Activated naive CD4-positive, alpha-beta T cell treated with anti-CD3 and anti-CD28 coated beads, Interleukin-2, amount 10 ng/mL, durations not matched to agents 7 days and 5 days (primary cell): Measurements from ENCODE around the gene SAMD1.
A peak's percentile ranks its signal among the peaks of the same experiment; 100 is the strongest.

Experiments
- CTCF ChIA-PET: fragments of 350-600 bp; sonication (Branson Sonifier 250); formaldehyde crosslinking; loops from one replicate; lab custom pipeline; 2021; ENCODE audit warnings: antibody characterized with exemption; lab: Charles Lee
- DNase-seq: peaks from one replicate; pipeline ENCODE4 v3.0.0-alpha.2; 2020
- H3K27ac Mint-ChIP-seq: one replicate; pipeline ENCODE4 v1.8.0; 2021; ENCODE audit warnings: mild to moderate bottlenecking, moderate library complexity, mixed read lengths
- H3K27me3 Mint-ChIP-seq: one replicate; pipeline ENCODE4 v1.8.0; 2021; ENCODE audit warnings: mild to moderate bottlenecking, mixed read lengths
- H3K36me3 Mint-ChIP-seq: one replicate; pipeline ENCODE4 v1.8.0; 2021; ENCODE audit warnings: mixed read lengths
- H3K4me1 Mint-ChIP-seq: one replicate; pipeline ENCODE4 v1.8.0; 2021; ENCODE audit warnings: mixed read lengths
- H3K4me3 Mint-ChIP-seq: one replicate; pipeline ENCODE4 v1.8.0; 2021; ENCODE audit warnings: mild to moderate bottlenecking, moderate library complexity, mixed read lengths
- H3K9me3 Mint-ChIP-seq: one replicate; pipeline ENCODE4 v1.8.0; 2021; ENCODE audit warnings: mixed read lengths

SAMD1 gene

DNA sequence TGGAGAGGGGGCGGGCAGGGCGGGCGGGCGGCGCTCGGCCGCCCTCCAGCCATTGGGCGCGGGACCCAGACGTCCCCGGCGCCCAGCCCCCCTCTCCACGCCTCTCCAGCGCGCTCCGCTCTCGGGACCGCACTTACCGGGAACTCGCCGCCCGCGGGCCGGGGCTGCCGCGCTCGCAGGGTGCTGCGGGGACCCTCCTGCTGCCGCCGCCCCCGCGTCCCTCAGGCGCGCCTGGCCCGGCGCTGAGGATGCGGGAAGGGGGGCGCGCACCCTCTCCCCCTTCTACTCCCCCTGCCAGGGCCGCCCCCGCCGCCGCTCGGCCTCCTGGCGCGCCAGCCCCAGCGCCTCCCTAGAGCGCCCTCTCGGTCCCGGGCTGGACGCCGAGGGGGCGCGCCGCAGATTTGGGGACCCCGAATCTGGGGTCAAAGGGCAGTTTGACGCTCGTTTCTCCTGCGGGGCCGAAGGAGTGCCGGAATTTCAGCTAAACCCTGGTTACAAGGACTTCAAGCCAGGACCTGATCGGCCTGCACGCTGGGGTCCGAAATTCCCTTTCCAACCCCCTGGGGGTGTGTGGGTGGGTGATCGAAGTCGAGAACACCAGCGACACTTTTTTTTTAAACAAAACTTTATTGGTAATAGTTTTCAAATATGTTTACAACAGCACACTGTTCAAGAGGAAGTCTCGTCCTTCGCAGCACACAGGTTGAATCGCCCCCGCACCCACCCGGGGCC is 696 bp upstream of the SAMD1 start:
- CTCF ChIA-PET, result interaction anchor here (1.0 to 1.5 kb wide), 3 partner anchors 18 to 209 kb away, joined by 3 to 6 read pairs (median 4); no protein-coding TSS in a partner anchor
- Mint-ChIP-seq H3K27me3 (no peaks in the 10 kb centered on the region), H3K9me3 (peaks cover 13% of the 10 kb centered on the region), H3K4me1 (peaks cover 29% of the 10 kb centered on the region), H3K4me3 (peak overlapping the region; percentile 100), H3K36me3 (peaks cover 38% of the 10 kb centered on the region), H3K27ac (peak overlapping the region; percentile 99)
- DNase-seq, result peak; percentile 86

DNA sequence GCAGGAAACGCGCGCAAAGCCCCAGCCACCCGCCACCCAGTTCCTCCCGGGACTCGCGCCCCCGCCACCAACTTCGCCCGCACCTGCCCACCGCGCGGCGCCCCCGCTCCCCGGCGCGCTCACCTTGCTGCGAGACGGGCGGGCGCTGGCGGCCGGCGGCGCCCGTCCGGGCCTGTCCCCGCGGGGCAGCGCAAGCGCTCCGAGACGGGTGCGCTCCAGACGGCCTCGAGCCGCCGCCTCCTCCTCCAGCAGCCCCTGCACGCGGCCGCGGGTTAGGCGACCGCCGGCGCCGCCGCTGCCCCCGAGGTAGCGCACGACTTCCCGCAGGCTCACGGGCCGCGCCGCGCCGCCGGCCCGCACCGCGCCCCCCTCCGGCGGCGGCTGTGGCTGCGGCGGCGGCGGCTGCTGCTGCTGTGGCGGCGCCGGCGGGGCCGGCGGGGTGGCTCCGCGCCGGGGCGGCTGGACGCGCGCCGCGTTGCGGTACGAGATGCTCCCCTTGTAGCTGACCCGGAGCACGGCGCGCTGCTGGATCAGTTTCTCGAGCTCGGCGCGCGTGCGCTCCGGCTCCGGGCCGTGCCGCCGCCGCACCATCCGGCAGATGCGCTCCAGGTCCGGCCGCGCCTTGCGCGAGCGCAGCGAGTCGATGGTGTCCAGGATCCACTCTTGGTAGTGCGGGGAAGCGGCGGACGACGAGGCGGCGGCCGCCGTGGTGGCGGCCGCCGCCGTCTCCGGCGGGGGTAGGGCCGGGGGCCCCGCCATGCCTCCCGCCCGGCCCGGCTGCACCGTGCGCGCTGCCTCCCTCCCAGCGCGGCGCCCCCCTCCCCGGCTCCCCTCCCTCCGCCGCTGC is 666 bp downstream of the SAMD1 start:
- H3K4me3 Mint-ChIP-seq, result peak overlapping the region; percentile 76
- H3K4me1 Mint-ChIP-seq, result peaks cover 29% of the 10 kb centered on the region
- CTCF ChIA-PET, result interaction anchor here (0.5 to 1.6 kb wide), 3 partner anchors 11 to 26 kb away, joined by 3 to 4 read pairs (median 3); no protein-coding TSS in a partner anchor
- no peaks in the 10 kb centered on the region for H3K27me3 Mint-ChIP-seq
- peaks cover 38% of the 10 kb centered on the region for H3K36me3 Mint-ChIP-seq
- peaks cover 13% of the 10 kb centered on the region for H3K9me3 Mint-ChIP-seq
- peak; percentile 63 for DNase-seq
- peak overlapping the region; percentile 79 for H3K27ac Mint-ChIP-seq

DNA sequence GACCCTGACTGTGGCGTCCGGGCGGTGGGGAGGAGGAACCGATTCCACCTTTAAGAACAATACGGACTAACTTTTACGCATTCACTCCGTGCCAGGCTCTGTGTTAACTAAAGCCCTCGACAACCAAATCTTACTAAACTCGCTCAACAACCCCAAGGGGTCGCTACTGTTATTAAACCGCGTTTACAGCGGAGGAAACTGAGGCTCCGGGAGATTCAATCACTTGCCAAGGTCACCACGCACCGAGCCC is 1.2 kb downstream of the SAMD1 start:
- Mint-ChIP-seq H3K4me3 (peak overlapping the region; percentile 73), H3K27me3 (no peaks in the 10 kb centered on the region), H3K9me3 (peaks cover 13% of the 10 kb centered on the region), H3K27ac (peak overlapping the region; percentile 79), H3K36me3 (peaks cover 34% of the 10 kb centered on the region), H3K4me1 (peaks cover 29% of the 10 kb centered on the region)
- CTCF ChIA-PET, result interaction anchor here (1.2 to 1.6 kb wide), 2 partner anchors 11 to 26 kb away, joined by 3 to 4 read pairs; no protein-coding TSS in a partner anchor
- DNase-seq, result peak; percentile 40

GRCh38 chr19:14088634-14089411 is 1.7 kb downstream of the SAMD1 start:
- CTCF ChIA-PET, result interaction anchor here (1.2 to 1.6 kb wide), 2 partner anchors 10 to 27 kb away, joined by 3 to 4 read pairs; no protein-coding TSS in a partner anchor
- Mint-ChIP-seq H3K4me3 (peak overlapping the region; percentile 73), H3K27me3 (no peaks in the 10 kb centered on the region), H3K27ac (peak overlapping the region; percentile 79), H3K4me1 (peaks cover 29% of the 10 kb centered on the region), H3K36me3 (peaks cover 34% of the 10 kb centered on the region), H3K9me3 (peaks cover 13% of the 10 kb centered on the region)
- no peak for DNase-seq

DNA sequence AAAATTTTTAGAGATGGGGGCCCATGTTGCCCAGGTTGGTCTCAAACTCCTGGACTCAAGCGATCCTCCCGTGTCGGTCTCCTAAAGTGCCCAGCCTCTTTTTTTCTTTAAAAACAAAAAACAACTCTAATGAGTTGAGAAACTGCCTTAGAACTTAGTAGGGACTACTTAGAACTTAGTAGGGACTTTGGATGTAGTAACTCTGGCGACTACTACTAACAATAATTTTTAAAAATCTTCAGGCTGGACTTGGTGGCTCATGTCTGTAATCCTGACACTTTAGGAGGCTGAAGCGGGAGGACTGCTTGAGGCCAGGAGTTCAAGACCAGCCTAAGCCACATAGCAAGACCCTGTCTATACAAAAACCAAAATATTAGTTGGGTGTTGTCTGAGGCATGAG is 4.5 kb downstream of the SAMD1 start:
- Mint-ChIP-seq H3K27ac (no peak overlapping the region), H3K4me3 (no peak overlapping the region), H3K9me3 (no peaks in the 10 kb centered on the region), H3K27me3 (no peaks in the 10 kb centered on the region), H3K4me1 (peaks cover 29% of the 10 kb centered on the region), H3K36me3 (peaks cover 18% of the 10 kb centered on the region)
- CTCF ChIA-PET, result no interaction called here
- no peak for DNase-seq

GRCh38 chr19:14085309-14085995 is 5.1 kb downstream of the SAMD1 start, which contains the start of gene C19orf67:
C19orf67 (minus strand) TSS chr19:14085783; CDS start chr19:14085627, 156 bp downstream.
- H3K27ac Mint-ChIP-seq, result no peak within 1 kb of the TSS
- no peaks in the 10 kb centered on the region for H3K9me3 Mint-ChIP-seq
- no peaks in the 10 kb centered on the region for H3K27me3 Mint-ChIP-seq
- DNase-seq, result no peak
- no peak within 1 kb of the TSS for H3K4me3 Mint-ChIP-seq
- CTCF ChIA-PET, result no interaction called here
- H3K4me1 Mint-ChIP-seq, result peaks cover 34% of the 10 kb centered on the region
- peaks cover 18% of the 10 kb centered on the region for H3K36me3 Mint-ChIP-seq

GRCh38 chr19:14082675-14082960 is 7.9 kb downstream of the SAMD1 start:
- no peaks in the 10 kb centered on the region for H3K27me3 Mint-ChIP-seq
- no peak for DNase-seq
- no peak overlapping the region for H3K27ac Mint-ChIP-seq
- CTCF ChIA-PET, result interaction anchor here (1.0 to 1.6 kb wide), 2 partner anchors 10 to 26 kb away, joined by 4 to 10 read pairs; partner anchors contain the start of gene MISP3
- H3K9me3 Mint-ChIP-seq, result no peaks in the 10 kb centered on the region
- peaks cover 3% of the 10 kb centered on the region for H3K36me3 Mint-ChIP-seq
- H3K4me1 Mint-ChIP-seq, result peaks cover 25% of the 10 kb centered on the region
- H3K4me3 Mint-ChIP-seq, result peak overlapping the region; percentile 81

DNA sequence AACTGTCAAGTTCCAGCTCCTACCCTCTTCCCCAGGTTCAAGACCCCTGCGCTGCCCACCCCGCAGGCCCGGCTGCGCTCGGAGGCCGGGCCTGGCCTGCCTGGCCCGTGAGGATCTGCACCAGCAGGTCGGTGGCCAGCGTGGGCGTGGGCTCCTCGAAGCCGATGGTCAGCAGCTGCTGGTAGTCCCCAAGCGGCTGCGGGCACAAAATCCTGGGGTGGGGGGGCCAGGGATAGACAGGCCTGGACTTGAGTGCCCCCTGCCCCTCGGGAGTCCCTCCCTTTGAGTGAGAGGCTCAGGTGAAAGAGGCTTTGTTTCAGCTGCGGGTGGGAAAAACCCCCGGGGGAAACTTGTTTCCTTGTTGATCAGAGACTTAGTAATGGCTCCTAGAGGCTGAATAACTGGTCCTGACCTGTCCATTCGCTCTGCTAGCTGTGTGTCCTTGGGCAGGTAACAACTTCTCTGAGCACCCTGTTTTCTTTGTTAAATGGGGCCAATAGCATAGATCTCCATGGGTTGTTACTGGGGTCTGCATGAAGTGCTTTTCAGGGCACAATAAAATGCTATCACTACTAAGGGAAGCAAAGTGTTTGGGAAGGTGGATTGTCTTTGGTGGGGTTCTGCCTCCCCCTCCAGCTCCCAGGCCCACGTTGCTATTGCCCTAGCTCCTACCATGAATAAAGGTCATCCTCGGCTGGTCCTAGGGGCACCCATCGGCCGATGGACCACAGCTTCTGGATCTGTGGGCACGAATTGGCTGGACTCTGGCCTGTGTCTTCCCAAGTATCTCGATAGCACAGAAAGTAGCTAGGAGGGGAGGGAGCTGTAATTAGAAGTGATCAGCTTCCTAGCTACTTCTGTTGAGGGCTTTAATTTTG is 8.5 kb downstream of the SAMD1 start:
- Mint-ChIP-seq H3K27me3 (no peaks in the 10 kb centered on the region), H3K4me3 (peak overlapping the region; percentile 81), H3K36me3 (no peaks in the 10 kb centered on the region), H3K9me3 (no peaks in the 10 kb centered on the region), H3K4me1 (peaks cover 28% of the 10 kb centered on the region), H3K27ac (peak overlapping the region; percentile 86)
- peak; percentile 52 for DNase-seq
- CTCF ChIA-PET, result interaction anchor here (0.9 to 2.6 kb wide), 5 partner anchors 9 to 55 kb away, joined by 3 to 10 read pairs (median 4); partner anchors contain the start of genes ASF1B and MISP3

- DNase-seq, result peak; percentile 99
- Mint-ChIP-seq H3K4me1 (peaks cover 30% of the 10 kb centered on the region), H3K9me3 (no peaks in the 10 kb centered on the region), H3K4me3 (peak overlapping the region; percentile 81), H3K36me3 (no peaks in the 10 kb centered on the region), H3K27ac (peak overlapping the region; percentile 86), H3K27me3 (no peaks in the 10 kb centered on the region)
- CTCF ChIA-PET, result interaction anchor here (0.6 to 2.6 kb wide), 8 partner anchors 8 to 202 kb away, joined by 3 to 10 read pairs (median 4); partner anchors contain the start of genes ASF1B and MISP3
These were observed 9.4 kb downstream of the SAMD1 start for GRCh38 chr19:14080887-14081796.

- DNase-seq, result no peak
- peaks cover 49% of the 10 kb centered on the region for H3K4me1 Mint-ChIP-seq
- peak overlapping the region; percentile 42 for H3K27ac Mint-ChIP-seq
- CTCF ChIA-PET, result interaction anchor here (0.6 to 2.7 kb wide), 5 partner anchors 10 to 197 kb away, joined by 3 to 13 read pairs (median 3); no protein-coding TSS in a partner anchor
- peaks cover 16% of the 10 kb centered on the region for H3K27me3 Mint-ChIP-seq
- H3K36me3 Mint-ChIP-seq, result no peaks in the 10 kb centered on the region
- H3K9me3 Mint-ChIP-seq, result no peaks in the 10 kb centered on the region
- no peak overlapping the region for H3K4me3 Mint-ChIP-seq
These were observed 12.1 kb downstream of the SAMD1 start for GRCh38 chr19:14078411-14078810.

DNA sequence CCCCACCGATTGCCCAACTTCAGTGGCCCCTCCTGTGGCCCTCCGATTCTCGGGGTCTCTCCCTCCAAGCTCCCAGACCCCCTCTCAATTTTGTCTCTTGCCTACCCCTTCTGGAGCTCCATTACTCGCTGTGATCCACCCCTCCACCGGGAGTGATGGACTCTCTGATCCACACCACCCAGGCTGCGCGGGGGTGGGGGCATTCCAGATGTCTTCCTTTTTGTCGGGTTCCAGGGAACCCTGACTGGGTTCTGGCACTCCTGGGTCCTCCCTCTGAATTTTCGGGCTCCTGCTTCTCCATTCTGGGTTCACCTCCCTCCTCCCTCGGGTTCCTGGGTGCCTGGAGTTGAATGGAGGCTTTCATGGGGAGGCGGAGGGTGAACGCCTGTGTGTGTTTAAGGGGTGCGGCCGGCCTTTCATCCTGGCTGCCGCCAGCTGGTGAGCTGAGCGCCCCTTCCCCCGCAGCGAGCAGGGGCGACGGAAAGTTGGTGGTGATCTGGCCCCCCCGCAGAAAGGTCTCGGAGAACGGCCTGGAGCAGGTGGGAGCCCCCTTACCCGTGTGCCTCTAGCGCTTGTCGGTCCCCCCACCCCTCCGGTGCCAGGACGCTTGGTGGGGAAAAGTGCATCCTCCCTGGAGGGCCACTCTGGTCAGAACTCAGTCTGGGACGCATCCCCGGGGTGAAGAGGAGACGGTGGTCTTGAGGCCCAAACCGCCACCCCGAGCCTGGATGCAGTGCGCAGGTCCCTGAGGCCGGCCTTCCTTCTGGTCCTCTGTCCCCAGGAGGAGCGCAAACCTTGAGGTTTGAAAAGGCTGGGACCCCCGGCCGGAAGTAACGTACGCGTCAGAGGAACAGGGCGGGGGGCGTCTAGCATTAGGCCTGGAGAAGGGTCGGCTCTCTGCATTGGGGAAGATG is 16.4 kb downstream of the SAMD1 start:
- Mint-ChIP-seq H3K27ac (peak overlapping the region; percentile 85), H3K9me3 (no peaks in the 10 kb centered on the region), H3K4me3 (peak overlapping the region; percentile 91), H3K27me3 (peaks cover 56% of the 10 kb centered on the region), H3K36me3 (no peaks in the 10 kb centered on the region), H3K4me1 (peaks cover 32% of the 10 kb centered on the region)
- DNase-seq, result peak; percentile 43
- CTCF ChIA-PET, result interaction anchor here (0.9 to 6.7 kb wide), 12 partner anchors 8 to 202 kb away, joined by 3 to 70 read pairs (median 5); partner anchors contain the start of gene ASF1B
